Parietal lobe (tissue), 1 donor: ENCODE results near the gene CYP2U1. TPM values are rescaled to one million over a fixed set of nuclear protein-coding genes. Genes with fewer than 3 reads are reported as not detected.

ENCODE experiments used
- total RNA-seq: library from RNA; depleted of rRNA; stranded (reverse); fragments of >200 nt; gene quantifications from one replicate; pipeline ENCODE4 v1.2.3, GENCODE V29; 2014

The CYP2U1 gene
- total RNA-seq = 15.7 TPM

GRCh38 chr4:107930821-107931774 is at the start of gene CYP2U1:
Gene CYP2U1 (plus strand): TSS chr4:107931549. CDS start chr4:107931644, 95 bp downstream.

GRCh38 chr4:107989537-107990386 is 58.4 kb downstream of the CYP2U1 start, which contains the start of gene HADH:
Gene HADH (plus strand): TSS chr4:107989889. CDS start chr4:107989933, 44 bp downstream.

Other genes starting within 250 kb of the CYP2U1 start
- 101 TPM for gene PAPSS1, start 211.3 kb upstream of the CYP2U1 start, total RNA-seq
- gene SGMS2, start 106.6 kb upstream of the CYP2U1 start, total RNA-seq = 0.63 TPM
- gene HADH, start 58.3 kb downstream of the CYP2U1 start, total RNA-seq = 23.2 TPM
- 7.5 TPM for gene LEF1, start 237.4 kb downstream of the CYP2U1 start, total RNA-seq